Left renal cortex interstitium (tissue), 4 donors: Measurements from ENCODE around the gene ZBED6. TPM values are rescaled to one million over a fixed set of nuclear protein-coding genes. Genes with fewer than 3 reads are reported as not detected.
"Not testable (repeated sequence)": the region's sequence is repeated elsewhere in the genome, so short reads cannot be mapped to it uniquely, and the experiment has no call there.

Experiments
- DNase-seq, 4 donors: peaks; one replicate each; pipeline ENCODE4 v3.0.0-alpha.2; 2013; ENCODE audit warnings: low read depth in 4 of 4, low spot score in 2 of 4, missing footprints in 1 of 4
- polyA plus RNA-seq, 4 donors: library from polyadenylated mRNA; unstranded; fragments of 120-200 nt; gene quantifications; one replicate each; pipeline ENCODE4 v1.2.1, GENCODE V29; 2013; ENCODE audit not compliant: insufficient read length in 4 of 4

ZBED6 gene
- polyA plus RNA-seq, 4 donors = 11.5 to 27.2 (median 15.7) TPM

GRCh38 chr1:203777596-203777995, 17.8 kb upstream of the ZBED6 start:
- DNase-seq = no peak

GRCh38 chr1:203778146-203778545, 17.3 kb upstream of the ZBED6 start:
- no peak for DNase-seq

- no peak for DNase-seq
These were observed 16.6 kb upstream of the ZBED6 start for GRCh38 chr1:203778789-203779188.

- no peak for DNase-seq
These were observed 13.5 kb upstream of the ZBED6 start for GRCh38 chr1:203781962-203782361.

- DNase-seq = no peak
These were observed 5.5 kb upstream of the ZBED6 start for GRCh38 chr1:203789966-203790365.

GRCh38 chr1:203791498-203791897, 3.9 kb upstream of the ZBED6 start:
- DNase-seq = no peak

- no peak for DNase-seq
These were observed 2.9 kb upstream of the ZBED6 start for GRCh38 chr1:203792486-203792885.

- DNase-seq = not testable (repeated sequence)
These were observed 1.9 kb upstream of the ZBED6 start for GRCh38 chr1:203793561-203793960.

- DNase-seq = no peak
These were observed 521 bp upstream of the ZBED6 start for GRCh38 chr1:203794764-203795440.

- DNase-seq = peak; percentile 24 to 63 (median 32)
These were observed 798 bp downstream of the ZBED6 start for GRCh38 chr1:203796236-203796605.

GRCh38 chr1:203797216-203797615, 1.8 kb downstream of the ZBED6 start:
- DNase-seq = no peak

GRCh38 chr1:203797948-203798655, 2.7 kb downstream of the ZBED6 start:
- no peak for DNase-seq

GRCh38 chr1:203799157-203799556, 3.7 kb downstream of the ZBED6 start:
- no peak for DNase-seq

- no peak for DNase-seq
These were observed 4.5 kb downstream of the ZBED6 start for GRCh38 chr1:203799971-203800370.

- DNase-seq = no peak
These were observed 10.3 kb downstream of the ZBED6 start for GRCh38 chr1:203805689-203806088.

GRCh38 chr1:203807196-203807595, 11.8 kb downstream of the ZBED6 start:
- no peak for DNase-seq

- no peak for DNase-seq
These were observed 18.3 kb downstream of the ZBED6 start for GRCh38 chr1:203813581-203814341.

- no peak for DNase-seq
These were observed 23.0 kb downstream of the ZBED6 start for GRCh38 chr1:203818399-203818798.

- DNase-seq = no peak
These were observed 27.9 kb downstream of the ZBED6 start for GRCh38 chr1:203823306-203823705.

- DNase-seq = no peak
These were observed 30.8 kb downstream of the ZBED6 start for GRCh38 chr1:203826175-203826574.

GRCh38 chr1:203828002-203828401, 32.6 kb downstream of the ZBED6 start:
- DNase-seq = no peak

GRCh38 chr1:203828503-203828902, 33.1 kb downstream of the ZBED6 start:
- no peak for DNase-seq
